Adrenal gland (tissue), 12 donors: ENCODE results near the gene TMEM109. TPM values are rescaled to one million over a fixed set of nuclear protein-coding genes. Genes with fewer than 3 reads are reported as not detected.
"Not testable (repeated sequence)": the region's sequence is repeated elsewhere in the genome, so short reads cannot be mapped to it uniquely, and the experiment has no call there.

Source experiments
- DNase-seq, 7 donors: peaks; one replicate each; pipeline ENCODE4 v3.0.0-alpha.2; 2019 to 2020
- H3K27ac ChIP-seq, 5 donors: fragments of 200-600 bp; sonication (generic) in 4 of 5; 1 replicate in 3 of 5; 2 replicates in 2 of 5; pipeline versions ENCODE4 v1.5.1 to v1.8.0; 2016 to 2020; ENCODE audit warnings: mild to moderate bottlenecking in 1 of 5
- H3K27me3 ChIP-seq: fragments of 200-600 bp; 2 replicates; pipeline ENCODE4 v1.8.0; 2021
- H3K36me3 ChIP-seq, 2 donors: fragments of 200-600 bp; replicated peaks in 1 of 2; 1 replicate in 1 of 2; 2 replicates in 1 of 2; pipeline versions ENCODE4 v1.5.1 to v1.8.0; 2018 to 2022
- H3K4me1 ChIP-seq, 2 donors: fragments of 200-600 bp; replicated peaks in 1 of 2; 1 replicate in 1 of 2; 2 replicates in 1 of 2; pipeline versions ENCODE4 v1.5.1 to v1.8.0; 2018 to 2021
- H3K4me3 ChIP-seq, 4 donors: fragments of 200-600 bp; sonication (generic) in 3 of 4; one replicate each; pipeline ENCODE4 v1.5.1; 2016 to 2018
- H3K9me3 ChIP-seq, 3 donors: fragments of 200-600 bp; sonication (generic) in 1 of 3; replicated peaks in 1 of 3; 1 replicate in 2 of 3; 2 replicates in 1 of 3; pipeline versions ENCODE4 v1.5.1 to v1.8.0; 2016 to 2021
- POLR2A ChIP-seq, 2 donors: fragments of 450-650 bp; IDR thresholded peaks; one replicate each; pipeline ENCODE4 v1.6.1; 2017; ENCODE audit warnings: antibody characterized with exemption in 2 of 2, mild to moderate bottlenecking in 2 of 2, moderate library complexity in 1 of 2
- WGBS, 4 donors: extraction: QIAGEN DNeasy Blood & Tissue Kit in 2 of 4; methylation state at CpG; one replicate each; pipeline versions ENCODE4 v1.1.5 to v1.1.7; 2013 to 2017; 5-methylcytosine and 5-hydroxymethylcytosine counted together
- intact Hi-C, 2 donors: fragments of 100-400 bp; cut with DNase I; formaldehyde crosslinking; loops; one replicate each; pipeline versions ENCODE4 v1.14.1 to v1.15.0; 2022 to 2023
- polyA plus RNA-seq, 3 donors: library from polyadenylated mRNA; stranded (reverse); fragments of 200-250 nt in 2 of 3; fragments of 350-450 nt in 1 of 3; fragmentation: Illumina TruSeq in 1 of 3; extraction: RNeasy Lipid Tissue Mini Kit (QIAGEN cat#74804) in 1 of 3; gene quantifications; one replicate each; pipeline ENCODE4 v1.2.3, GENCODE V29; 2013 to 2014
- total RNA-seq, 9 donors: library from RNA; depleted of rRNA in 4 of 9; stranded (reverse); fragments of >200 nt in 4 of 9; fragments of 120-200 nt in 1 of 9; fragmentation: NEBNext Ultra II Directional in 1 of 9; extraction: Animal tissue kit (Norgen Biotek cat#: 25700) in 1 of 9; gene quantifications; one replicate each; pipeline versions ENCODE4 v1.1.0 to v1.2.4, GENCODE V29; 2013 to 2023
- TF ChIP-seq, protein P1 (sequence below), 6 experiments: fragments of 450-650 bp in 4 of 6; fragments of 200-600 bp in 2 of 6; sonication (generic) in 1 of 6; IDR thresholded peaks; 1 replicate in 5 of 6; 2 replicates in 1 of 6; pipeline versions ENCODE4 v1.5.1 to v1.8.0; 2016 to 2021; ENCODE audit warnings: antibody characterized with exemption in 6 of 6, mild to moderate bottlenecking in 2 of 6, moderate library complexity in 1 of 6
- donor health status: healthy with polysubstance abuse.
- donor health status: Bipolar disorder and iron deficiency.
- donor health status: DM: yes; HTN: yes; CAD: no.
- donor health status: DM: no; HTN: no; CAD: no.
- donor health status: DM: no; HTN: no; CAD: no.
- donor health status: DM: yes; HTN: yes; CAD: no.

TMEM109 gene
- total and polyA plus RNA-seq, 12 donors: 29.3 to 115 (median 84.8) TPM

DNA sequence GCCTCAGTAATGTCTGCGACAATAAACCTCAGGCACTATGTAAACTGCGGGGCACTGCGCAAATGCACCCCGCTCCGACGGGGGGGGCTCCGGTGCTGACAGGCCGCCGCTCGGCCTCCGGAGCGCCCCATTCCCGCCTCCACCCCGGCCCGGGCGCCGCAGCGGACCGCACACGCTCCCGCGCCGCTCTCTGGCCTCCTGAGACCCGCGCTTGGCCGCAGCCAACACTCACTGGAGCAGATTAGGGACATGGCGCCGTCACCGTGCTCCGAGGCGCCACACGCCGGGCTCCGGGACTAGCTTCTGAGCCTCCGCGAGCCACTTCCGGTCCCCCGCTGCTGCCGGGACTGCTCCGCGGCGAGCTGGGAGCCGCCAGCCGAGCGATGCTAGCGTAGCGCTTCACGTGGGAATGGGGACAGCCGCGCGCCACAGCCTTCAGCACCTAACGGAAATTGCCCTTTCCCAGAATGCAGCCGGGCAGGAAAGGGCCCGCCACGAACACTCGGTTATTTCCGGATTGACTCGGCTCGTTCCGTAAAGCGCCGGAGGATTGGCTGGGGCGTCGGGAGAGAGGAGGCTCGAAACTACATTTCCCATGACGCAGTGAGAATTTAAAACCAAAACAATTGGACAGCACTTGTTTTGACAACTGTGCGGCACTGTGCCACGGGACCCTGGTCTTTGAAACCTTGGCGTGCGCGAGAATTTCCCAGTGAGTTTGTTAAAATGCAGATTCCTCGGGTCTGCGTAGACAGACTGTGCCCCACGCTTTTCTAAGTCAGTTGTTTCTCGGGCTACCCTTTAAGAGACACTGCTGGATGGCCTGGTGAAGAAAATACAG is 7.6 kb upstream of the TMEM109 start, which contains the start of gene PRPF19:
TSS of gene PRPF19 (minus strand) at position 454 of the 841 bp plus-strand sequence. CDS start at position 251, 203 bp downstream.
- peaks cover 0 to 24% of the 10 kb centered on the region in 2 donors for H3K36me3 ChIP-seq
- H3K4me1 ChIP-seq: peaks cover 17 to 23% of the 10 kb centered on the region in 2 donors
- peak; percentile 97 to 99 (median 97) for DNase-seq
- H3K4me3 ChIP-seq: peak within 1 kb of the TSS; percentile 59 to 92 (median 83)
- peak within 1 kb of the TSS; percentile 86 to 97 (median 95) for H3K27ac ChIP-seq
- 0 to 1% (median 1%) methylated on average over 26 to 75 of the region's 75 CpGs for WGBS, 4 donors
- TF ChIP-seq POLR2A (IDR thresholded peaks at IDR 0.05): peak; percentile 74 to 95
- TF ChIP-seq, protein P1, sequence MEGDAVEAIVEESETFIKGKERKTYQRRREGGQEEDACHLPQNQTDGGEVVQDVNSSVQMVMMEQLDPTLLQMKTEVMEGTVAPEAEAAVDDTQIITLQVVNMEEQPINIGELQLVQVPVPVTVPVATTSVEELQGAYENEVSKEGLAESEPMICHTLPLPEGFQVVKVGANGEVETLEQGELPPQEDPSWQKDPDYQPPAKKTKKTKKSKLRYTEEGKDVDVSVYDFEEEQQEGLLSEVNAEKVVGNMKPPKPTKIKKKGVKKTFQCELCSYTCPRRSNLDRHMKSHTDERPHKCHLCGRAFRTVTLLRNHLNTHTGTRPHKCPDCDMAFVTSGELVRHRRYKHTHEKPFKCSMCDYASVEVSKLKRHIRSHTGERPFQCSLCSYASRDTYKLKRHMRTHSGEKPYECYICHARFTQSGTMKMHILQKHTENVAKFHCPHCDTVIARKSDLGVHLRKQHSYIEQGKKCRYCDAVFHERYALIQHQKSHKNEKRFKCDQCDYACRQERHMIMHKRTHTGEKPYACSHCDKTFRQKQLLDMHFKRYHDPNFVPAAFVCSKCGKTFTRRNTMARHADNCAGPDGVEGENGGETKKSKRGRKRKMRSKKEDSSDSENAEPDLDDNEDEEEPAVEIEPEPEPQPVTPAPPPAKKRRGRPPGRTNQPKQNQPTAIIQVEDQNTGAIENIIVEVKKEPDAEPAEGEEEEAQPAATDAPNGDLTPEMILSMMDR (IDR thresholded peaks at IDR 0.05): no peak
- intact Hi-C loops: no loop called here
- no peaks in the 10 kb centered on the region for H3K9me3 ChIP-seq
- no peaks in the 10 kb centered on the region for H3K27me3 ChIP-seq

DNA sequence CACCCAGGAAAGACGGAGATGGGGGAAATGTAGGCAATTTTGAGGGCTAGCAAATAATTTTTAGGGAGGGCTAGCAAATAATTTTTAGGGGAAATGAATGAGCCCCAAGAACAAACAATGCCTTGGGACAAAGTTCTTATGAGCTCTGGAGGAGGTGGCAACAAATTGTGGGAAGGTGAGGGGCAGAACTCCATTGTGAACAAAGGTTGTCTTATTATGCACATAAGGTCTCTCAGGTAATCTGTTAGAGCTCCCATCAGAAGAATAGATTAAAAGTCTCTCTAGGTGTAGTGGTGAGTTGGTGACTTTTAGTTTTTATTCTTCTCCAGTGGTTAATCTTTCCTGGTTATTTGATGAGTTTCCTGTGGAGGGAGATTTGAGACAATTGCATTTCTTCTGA is 5.2 kb upstream of the TMEM109 start:
- Histone ChIP-seq H3K36me3 (no peaks in the 10 kb centered on the region), H3K9me3 (no peaks in the 10 kb centered on the region), H3K27me3 (no peaks in the 10 kb centered on the region), H3K4me3 (no peak overlapping the region), H3K27ac (no peak overlapping the region), H3K4me1 (peaks cover 21 to 28% of the 10 kb centered on the region in 2 donors)
- DNase-seq: no peak
- WGBS, 4 donors: 29 to 62% (median 47%) methylated on average over 1 of the region's 1 CpG
- intact Hi-C loops: no loop called here
- TF ChIP-seq, protein P1 (IDR thresholded peaks at IDR 0.05): no peak
- no peak for TF ChIP-seq POLR2A (IDR thresholded peaks at IDR 0.05)

DNA sequence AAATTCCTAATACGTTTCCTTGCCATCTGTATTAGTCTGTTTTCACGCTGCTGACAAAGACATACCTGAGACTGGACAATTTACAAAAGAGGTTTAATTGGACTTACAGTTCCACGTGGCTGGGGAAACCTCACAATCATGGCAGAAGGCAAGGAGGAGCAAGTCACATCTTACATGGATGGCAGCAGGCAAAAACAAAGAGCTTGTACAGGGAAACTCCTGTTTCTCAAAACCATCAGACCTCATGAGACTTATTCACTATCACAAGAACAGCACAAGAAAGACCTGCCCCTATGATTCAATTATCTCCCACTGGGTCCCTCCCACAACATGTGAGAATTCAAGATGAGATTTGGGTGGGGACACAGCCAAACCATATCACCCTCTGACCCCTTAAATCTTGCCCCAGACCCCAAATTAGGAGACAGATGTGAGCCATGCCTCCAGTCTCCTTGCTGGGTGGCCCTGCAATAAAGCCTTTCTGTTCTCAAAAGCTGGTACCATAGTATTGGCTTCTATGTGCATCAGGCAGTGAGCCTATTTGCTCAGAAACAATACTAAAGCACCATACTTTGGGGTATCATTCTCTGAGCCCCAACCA is 4.2 kb upstream of the TMEM109 start:
- DNase-seq, H3K27ac ChIP-seq, H3K36me3 ChIP-seq, H3K27me3 ChIP-seq, H3K4me3 ChIP-seq, H3K9me3 ChIP-seq, intact Hi-C loops: not testable (repeated sequence)
- 49 to 82% (median 66%) methylated on average over 3 of the region's 3 CpGs for WGBS, 4 donors
- peaks cover 14 to 20% of the 10 kb centered on the region in 2 donors for H3K4me1 ChIP-seq

DNA sequence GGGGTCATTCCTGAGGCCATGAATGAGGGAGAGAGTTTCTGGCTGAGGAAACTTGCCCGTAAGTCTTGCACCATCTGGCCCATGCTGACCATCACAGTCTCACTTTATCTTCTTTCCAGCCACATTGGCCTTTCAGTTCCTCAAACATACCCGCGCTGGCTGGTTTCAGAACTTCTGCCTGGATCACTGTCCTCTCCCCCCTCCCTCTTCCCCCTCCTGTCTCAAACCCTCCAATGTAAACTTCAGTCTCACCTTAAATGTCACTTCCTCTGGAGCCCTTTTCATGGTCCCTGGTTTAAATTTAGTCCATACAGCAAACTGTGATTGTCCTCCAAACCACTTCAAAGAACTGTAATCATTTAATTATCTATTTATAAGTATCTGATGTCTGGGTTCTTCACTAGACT is 3.7 kb upstream of the TMEM109 start:
- TF ChIP-seq, protein P1 (IDR thresholded peaks at IDR 0.05): no peak
- no peak for TF ChIP-seq POLR2A (IDR thresholded peaks at IDR 0.05)
- Histone ChIP-seq H3K36me3 (no peaks in the 10 kb centered on the region), H3K9me3 (no peaks in the 10 kb centered on the region), H3K4me3 (no peak overlapping the region), H3K4me1 (peaks cover 10 to 20% of the 10 kb centered on the region in 2 donors), H3K27ac (peak overlapping the region in 2 of 5 donors; percentile 13 to 69), H3K27me3 (no peaks in the 10 kb centered on the region)
- peak in 1 of 7 donors; percentile 35 for DNase-seq
- intact Hi-C loops: no loop called here
- 54 to 86% (median 70%) methylated on average over 3 of the region's 3 CpGs for WGBS, 4 donors
